Stimulated activated CD4-positive, alpha-beta T cell treated with anti-CD3 and anti-CD28 coated beads, Interleukin-12 subunit alpha, Interleukin-12 subunit beta, amount 100 ng/mL, for 48 hours (primary cell): ENCODE measurements around the gene SKOR2.

Experiments
- DNase-seq, 3 donors: peaks; one replicate each; pipeline ENCODE4 v3.0.0-alpha.2; 2020; ENCODE audit warnings: low read depth in 2 of 3, low spot score in 1 of 3

The SKOR2 gene, protein sequence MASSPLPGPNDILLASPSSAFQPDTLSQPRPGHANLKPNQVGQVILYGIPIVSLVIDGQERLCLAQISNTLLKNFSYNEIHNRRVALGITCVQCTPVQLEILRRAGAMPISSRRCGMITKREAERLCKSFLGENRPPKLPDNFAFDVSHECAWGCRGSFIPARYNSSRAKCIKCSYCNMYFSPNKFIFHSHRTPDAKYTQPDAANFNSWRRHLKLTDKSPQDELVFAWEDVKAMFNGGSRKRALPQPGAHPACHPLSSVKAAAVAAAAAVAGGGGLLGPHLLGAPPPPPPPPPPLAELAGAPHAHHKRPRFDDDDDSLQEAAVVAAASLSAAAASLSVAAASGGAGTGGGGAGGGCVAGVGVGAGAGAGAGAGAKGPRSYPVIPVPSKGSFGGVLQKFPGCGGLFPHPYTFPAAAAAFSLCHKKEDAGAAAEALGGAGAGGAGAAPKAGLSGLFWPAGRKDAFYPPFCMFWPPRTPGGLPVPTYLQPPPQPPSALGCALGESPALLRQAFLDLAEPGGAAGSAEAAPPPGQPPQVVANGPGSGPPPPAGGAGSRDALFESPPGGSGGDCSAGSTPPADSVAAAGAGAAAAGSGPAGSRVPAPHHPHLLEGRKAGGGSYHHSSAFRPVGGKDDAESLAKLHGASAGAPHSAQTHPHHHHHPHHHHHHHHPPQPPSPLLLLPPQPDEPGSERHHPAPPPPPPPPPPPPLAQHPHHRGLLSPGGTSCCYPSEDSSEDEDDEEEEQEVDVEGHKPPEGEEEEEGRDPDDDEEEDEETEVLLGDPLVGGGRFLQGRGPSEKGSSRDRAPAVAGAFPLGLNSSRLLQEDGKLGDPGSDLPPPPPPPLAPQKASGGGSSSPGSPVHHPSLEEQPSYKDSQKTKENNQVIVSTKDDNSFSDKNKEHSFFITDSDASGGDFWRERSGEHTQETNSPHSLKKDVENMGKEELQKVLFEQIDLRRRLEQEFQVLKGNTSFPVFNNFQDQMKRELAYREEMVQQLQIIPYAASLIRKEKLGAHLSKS

DNA sequence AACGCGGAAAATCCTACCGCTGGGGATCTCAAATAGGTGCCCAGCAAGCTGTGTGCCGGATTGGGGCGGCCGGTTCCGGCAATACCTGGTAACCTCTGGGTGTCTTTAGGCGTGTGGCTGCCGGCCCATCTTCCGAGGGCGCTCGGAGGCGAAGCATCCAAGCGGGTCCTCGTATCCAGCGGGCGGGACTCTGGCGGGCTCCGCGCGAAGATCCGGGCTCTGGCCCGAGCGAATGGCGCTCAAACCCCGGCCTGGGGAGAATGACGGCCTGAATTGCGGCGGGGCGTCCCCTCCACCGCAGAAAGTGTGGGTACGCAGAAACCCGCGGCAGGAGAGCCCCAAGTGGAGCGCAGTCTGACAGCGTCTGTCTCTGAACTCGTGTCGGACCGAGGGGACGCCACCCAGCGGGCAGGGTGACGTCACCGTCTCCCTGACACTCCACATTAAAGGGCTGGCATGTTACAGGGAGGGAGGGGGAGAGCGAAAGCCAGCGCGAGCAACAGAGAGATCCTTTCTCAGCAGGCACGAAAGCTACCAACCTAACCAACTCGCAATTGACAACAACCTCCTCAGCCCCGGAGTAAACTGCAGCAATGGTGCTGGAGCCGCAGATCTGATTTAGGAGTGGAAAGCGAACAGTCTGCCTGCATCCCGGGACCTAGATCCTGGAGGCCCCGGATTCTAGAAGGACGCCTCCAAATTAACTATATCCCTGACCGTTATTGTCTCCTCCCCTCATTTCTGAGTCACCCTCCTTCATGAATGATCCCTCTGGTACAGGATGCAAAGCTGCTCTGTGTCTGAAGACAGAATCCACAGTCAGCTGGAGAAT is at the start of gene SKOR2:
TSS of gene SKOR2 (minus strand) at position 372 of the 832 bp plus-strand sequence. CDS start 2,477 bp downstream, outside the sequence.
- DNase-seq, result no peak

DNA sequence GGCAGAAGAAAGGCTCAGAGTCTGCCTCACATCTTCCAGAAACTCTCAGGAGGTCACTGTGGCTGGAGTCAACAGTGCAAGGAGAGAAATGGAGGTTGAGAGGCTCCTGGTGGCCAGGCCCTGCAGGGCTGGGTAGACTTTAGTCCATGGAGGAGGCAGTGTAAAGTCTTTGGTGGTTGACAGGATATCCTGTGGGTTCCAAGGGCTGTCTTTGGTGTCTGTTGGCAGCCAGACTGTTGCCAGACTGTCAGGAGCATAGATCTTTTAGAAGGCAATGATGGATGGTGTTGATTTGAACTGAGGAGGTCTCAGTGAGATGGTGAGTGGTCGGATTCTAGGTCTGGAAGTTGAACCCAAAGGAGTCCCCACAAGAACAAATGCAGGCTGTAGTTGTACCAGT is 45.0 kb upstream of the SKOR2 start:
- DNase-seq, result no peak

DNA sequence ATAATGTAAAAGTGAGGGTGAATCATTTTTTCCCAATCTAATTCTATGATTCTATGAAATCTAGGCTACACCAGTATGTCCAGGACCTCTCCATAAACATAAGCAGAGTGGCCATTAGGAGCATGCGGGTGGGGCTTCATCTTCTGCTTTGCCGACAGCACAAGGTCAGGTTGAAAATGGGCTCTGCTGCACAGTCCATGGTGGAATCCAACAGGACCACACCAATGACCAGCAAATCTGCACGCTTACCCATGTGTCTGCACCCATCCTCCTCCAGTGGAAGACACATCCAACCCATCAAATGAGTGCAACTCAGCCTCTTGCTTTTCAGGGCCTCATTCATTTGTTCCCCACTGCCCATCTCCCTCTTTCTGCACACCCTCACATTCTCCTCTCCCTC is 43.3 kb upstream of the SKOR2 start:
- no peak for DNase-seq

DNA sequence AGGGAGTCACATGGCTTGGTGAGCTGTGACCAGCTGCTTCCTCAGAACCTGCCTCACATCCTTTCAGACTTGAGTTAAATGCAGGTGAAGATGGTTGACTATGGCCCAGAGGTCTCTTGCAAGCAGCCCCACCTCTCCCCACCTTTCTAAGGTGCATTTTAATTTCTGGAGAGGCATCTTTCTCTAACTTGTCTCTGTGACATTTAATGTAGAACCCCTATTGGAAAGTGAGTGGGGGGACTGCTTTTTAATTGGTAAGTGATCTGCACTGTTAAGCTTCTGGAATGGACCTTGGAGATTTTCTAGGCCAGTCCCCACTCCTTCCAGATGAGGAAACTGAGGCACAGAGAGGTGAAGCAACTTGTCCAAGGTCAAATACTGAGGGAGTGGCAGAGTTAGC is 37.3 kb upstream of the SKOR2 start:
- no peak for DNase-seq

DNA sequence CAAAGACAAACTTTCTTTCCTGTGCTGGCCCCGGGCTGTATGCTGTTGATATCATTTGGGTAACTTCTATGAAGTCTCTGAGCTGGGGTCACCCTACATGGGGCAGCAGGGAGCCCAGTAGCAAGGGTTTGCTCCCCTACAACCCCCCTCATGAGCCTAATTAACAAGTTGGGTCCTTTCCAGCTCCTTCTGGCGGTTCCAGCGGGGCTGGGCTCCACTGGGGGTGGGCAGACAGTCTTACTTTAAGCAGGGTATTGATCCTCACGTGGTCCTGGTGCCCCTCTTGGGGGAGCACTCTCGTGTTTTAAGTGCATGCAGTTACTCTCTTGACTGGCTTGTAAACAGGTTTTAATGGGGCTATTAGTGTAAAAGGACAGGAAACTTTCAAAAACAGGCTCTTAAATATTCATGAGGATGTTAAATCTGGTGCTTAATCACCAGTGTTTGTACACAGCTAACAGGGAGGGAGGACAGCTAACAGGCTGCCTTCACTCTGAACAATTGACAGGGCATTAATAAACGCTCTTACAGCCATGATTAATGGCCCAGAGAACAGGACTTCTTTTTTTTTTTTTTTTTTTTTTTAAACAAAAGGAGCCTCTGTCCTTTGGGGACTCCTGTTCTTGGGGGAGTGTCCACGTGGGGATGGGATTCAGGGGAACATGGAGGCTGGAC is 36.6 kb upstream of the SKOR2 start:
- DNase-seq, result no peak

DNA sequence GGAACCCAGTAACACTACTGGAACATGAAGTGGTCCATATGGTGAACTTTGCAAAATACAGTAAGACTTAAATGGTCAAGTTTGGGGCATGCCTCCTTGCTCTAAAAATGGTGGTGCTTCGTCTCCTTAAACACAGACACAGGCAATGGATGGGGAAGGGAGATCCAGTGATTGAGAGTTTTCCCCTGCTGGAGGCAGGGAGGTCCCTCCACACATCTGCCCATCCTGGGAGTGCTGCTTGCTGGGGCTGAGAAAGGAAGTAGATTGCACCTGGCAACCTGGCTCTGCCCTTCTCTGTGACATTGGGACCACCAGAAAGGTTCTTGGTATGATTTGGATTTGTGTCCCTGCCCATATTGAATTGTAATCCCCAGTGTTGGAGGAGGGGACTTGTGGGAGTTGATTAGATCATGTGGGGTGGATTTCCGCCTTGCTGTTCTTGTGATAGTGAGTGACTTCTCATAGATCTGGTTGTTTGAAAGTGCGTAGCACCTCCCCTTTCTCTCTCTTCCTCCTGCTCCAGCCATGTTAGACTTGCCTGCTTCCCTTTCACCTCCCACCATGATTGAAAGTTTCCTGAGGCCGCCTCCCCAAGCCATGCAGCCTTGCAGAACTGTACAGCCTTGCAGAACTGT is 35.4 kb upstream of the SKOR2 start:
- no peak for DNase-seq

DNA sequence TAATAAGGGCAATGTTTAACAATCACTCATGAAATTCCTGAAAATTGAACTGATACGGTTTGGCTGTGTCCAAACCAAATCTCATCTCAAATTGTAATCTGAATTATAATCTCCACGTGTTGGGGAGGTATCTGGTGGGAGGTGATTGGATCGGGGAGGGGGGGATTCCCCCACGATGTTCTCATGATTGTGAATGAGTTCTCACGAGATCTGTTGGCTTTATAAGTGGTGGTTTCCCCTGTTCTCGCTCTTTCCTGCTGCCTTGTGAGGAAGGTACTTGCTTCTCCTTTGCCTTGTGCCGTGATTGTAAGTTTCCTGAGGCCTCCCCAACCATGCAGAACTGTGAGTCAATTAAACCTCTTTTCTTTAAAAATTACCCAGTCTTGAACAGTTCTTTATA is 34.0 kb upstream of the SKOR2 start:
- no peak for DNase-seq

DNA sequence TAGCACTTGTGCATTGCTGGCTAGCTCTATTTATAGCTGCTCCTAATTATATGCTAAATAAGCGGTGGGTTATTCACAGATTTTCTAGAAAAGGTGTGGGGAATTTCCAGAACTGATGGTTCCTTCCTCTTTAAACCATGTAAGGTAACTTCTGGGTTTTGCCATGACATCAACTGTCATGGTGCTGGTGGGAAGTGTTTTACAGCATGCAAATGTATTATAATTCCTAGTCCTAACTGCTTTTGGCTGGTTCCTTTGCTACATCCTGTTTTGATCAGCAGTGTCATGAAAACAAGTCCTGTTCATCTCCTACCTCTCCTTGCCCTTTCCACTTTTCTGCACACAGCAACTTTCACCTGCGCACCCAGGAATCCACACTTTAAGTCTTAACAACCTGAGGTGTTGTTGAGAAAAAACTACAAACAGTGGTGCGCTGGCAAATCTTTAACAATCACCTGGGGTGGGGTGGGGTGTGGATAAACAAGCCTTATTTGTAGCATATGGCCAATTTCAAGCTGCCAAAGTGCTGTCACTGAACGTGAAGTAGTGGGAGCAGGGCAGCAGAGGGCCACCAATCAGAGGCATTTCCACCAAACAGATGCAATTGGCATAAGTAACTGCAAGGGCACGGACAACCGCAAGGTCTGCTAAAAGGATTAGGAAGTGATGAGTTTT is 33.4 kb upstream of the SKOR2 start:
- no peak for DNase-seq

DNA sequence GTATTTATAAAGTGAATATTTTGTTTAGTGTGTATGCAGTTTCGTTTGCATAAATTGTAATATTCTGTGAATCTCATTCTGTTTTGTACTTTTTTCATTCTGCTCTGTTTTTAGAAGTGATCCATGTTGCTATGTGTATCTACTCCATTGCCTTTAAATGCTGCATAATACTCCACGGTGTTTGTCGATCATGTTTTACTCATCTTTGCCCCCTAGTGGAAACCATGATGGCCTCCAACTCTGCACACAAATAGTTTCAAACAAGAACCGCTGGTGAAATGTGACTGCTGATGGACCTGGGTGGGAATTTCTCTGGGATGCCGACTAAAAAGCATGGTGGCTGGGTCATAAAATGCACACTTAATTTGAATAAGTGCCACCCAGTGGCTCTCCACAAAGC is 32.0 kb upstream of the SKOR2 start:
- no peak for DNase-seq

DNA sequence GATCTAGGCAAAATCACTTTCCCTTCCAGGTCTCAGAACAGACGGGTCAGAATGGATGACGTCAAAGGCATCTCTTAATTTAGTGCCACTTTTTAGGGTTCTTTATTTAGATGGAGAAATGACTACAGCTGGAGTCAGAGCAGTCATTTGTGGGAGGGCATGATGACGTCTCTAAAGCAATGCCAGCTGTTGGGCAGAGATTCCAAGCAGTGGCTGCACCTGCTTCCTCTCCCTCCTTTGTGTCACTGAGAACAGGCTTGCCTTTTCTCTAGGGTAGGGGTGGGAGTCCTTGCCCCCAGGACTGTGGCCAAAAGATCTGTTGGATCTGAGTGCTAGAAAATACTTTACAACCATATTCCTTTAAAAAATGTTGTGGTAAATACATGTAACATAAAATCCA is 28.7 kb upstream of the SKOR2 start:
- no peak for DNase-seq

DNA sequence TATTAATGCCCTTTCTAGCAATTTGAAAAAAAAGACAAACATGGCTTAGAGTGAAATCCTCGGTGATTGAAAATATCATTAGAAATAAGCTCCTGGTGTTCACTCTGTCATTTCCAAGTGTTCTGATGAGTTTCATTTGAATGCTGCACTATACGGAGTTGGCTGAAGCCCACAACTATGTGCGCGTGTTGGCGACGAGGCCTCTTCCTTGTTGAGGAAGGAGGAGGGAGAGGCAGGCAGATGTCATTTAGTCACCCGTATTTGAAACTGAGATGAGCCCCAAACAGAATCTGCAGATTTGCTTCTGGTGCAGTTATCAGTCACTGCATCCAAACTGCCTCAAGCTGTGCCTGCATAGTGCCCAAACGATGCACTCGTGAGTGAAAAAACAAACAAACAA is 23.5 kb upstream of the SKOR2 start:
- no peak for DNase-seq

DNA sequence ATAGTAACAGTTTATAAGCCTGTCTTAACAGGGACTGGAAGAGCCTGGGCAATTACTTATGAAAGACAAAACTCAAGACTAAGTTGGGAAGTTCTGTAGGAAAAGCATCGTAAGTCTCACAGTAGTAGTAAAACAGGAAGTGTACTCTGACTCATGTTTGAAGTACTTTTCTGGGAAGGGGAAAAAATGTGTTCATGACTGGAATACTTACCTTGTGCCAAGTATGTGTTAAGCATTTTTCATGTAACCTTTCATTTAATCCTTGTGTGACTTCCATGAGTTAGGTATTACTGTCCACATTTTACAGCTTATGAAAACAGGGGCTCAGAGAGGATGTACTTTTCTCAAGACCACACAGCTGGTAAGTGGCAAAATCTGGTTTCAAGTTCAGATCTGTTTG is 13.7 kb upstream of the SKOR2 start:
- no peak for DNase-seq

DNA sequence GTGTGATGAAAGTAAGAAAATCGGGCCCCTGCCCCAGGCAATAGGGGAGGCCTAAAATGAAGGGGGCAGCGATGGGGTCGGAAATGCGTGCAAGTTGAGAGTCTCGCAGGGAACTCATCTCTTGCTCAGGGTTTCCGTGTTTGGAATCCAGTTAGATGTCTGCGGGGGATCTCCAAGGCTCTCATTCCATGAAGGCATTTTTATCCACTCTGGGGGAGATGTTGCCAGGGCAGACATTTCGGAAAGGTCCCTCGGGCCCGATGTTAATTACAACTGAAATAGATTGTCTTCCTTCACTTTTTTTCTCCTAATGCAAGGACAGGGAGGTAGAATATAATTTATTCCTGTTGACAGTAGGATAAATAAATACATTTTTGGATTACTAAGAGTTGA is 12.8 kb upstream of the SKOR2 start:
- DNase-seq, result no peak

DNA sequence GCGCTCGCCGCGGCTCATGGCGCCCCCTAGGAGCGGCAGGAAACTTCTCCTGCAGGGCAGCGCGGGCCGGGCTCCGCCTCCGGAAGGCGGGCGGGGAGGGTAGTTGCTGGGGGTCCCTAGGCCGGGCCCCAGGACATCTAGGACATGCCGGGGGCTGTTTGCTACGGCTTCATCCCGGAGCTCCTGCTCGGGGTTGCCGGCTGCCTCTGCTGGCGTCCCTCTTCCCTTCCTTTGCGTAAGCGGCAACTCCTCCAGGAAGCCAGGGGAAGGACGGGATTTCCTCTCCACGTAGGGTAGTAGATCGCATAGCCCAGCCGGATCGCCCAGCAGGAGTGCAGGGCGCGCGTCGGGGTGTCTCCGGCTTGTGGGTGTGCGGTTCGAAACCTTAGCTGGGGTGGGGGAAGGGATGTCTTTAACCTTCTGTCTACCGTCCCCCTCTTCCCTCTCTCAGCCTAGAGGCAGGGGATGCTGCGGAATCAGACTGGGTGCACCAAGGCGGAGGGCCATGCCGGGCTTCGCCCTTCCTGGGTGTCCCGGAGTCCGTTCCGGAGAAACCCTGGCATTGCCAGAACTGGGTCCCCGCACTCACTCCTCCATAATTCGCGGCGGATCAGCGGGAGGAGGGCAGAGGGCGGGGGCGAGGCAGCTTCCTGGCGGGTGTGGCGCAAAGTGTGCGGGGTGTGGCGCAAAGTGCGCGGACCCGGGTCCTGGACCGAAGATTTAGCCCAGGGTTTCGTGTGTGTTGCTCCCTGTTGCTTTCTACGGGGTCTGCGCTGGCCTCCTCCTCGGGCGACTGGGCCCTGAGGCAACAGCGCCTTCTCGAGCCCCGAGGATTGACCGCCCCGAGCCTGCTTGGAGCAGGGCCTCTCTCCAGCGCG is 12.2 kb upstream of the SKOR2 start:
- DNase-seq, result no peak

DNA sequence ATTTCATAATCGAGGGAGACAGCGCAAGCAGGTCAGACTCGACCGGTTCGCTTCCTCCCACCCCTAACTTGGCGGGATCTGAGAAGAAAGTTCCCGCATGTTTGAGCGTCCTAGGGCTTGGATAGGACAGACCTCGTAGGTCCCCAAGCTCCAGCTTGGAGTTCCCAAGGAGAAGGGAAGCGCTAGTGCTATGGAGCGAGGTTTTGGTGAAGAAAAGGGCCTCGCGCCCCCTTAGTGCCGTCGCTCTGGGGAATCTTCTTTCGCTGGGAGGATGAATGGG is 11.6 kb upstream of the SKOR2 start:
- DNase-seq, result no peak

DNA sequence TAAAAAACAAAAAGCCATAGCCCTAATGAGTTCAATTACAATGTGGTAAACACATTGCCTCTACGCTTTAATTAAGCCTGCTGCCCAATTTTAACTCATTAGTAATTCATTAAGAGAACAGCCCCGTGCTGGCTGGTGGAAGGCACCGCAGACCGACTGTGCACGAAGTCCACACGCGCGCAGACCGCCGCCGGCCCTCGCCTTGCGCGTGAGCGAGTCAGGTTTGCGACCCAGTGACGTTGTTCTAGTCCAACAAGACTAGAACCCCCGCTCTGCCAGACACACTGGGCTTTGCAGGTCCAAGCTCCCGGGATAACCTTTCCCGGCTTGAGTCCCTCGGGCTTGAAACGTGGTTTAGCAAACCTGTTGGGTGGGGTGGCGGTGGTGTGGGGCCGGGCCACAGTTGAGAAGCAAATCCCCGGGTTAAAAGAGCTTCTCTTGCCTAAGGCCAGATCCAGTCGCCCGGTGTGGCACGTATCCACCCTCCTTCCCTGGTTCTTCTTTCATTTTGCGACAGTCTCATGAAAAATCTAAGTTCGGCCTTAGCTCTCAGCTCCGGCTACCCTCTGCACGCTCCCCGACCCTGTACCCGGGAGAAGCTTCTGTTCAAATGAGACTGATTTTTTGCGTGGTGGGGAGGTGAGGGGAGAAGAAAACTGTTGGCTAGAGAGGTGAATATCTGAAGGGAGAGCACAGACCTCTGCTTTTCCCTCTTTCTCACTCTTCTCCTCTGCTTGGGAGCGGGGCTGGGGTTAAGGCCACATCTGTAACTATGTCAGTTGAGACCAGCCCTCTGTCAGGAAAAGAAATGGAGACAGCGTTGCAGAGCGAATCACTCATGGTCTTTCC is 11.1 kb upstream of the SKOR2 start:
- DNase-seq, result no peak

DNA sequence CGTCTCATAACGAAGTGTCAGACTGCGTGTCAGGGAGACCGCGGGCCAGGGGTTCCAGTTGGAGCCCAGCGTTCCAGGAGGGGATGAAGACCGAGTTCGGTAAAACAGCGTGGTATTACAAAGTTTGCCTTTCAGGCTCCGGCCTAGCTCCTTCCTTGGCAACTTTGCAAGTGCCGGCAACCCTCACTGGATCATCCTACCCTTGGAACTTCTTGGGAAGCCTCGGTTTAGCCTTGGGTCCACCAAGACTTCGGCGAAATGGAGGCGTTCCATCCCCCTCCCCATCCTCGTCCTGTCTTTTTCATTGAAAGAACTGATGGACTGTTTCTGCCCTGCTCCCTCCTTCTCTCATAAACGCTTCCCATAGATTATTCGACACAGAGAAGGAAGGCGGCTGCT is 10.4 kb upstream of the SKOR2 start:
- DNase-seq, result no peak
